Upper lobe of left lung (tissue), 4 donors: ENCODE results near the gene ACAP3.

Experiments used
- CTCF ChIP-seq, 6 experiments: fragments of 450-650 bp in 4 of 6; fragments of 200-600 bp in 2 of 6; sonication (generic) in 2 of 6; IDR thresholded peaks; one replicate each; pipeline ENCODE4 v1.5.1; 2016 to 2019; ENCODE audit warnings: antibody characterized with exemption in 6 of 6
- EP300 ChIP-seq, 4 donors: sonication (generic); formaldehyde crosslinking; IDR thresholded peaks; one replicate each; pipeline ENCODE4 v1.5.1; 2017; ENCODE audit warnings: antibody characterized with exemption in 4 of 4, control low read depth in 2 of 4
- POLR2A ChIP-seq, 4 donors: fragments of 450-650 bp; IDR thresholded peaks; one replicate each; pipeline ENCODE4 v1.5.1; 2016 to 2017; ENCODE audit warnings: antibody characterized with exemption in 4 of 4, mild to moderate bottlenecking in 2 of 4
- POLR2AphosphoS5 ChIP-seq, 2 donors: sonication (generic); formaldehyde crosslinking; IDR thresholded peaks; one replicate each; pipeline ENCODE4 v1.5.1; 2017; ENCODE audit warnings: antibody characterized with exemption in 2 of 2

- no peak for TF ChIP-seq CTCF (IDR thresholded peaks at IDR 0.05)
- no peak for TF ChIP-seq EP300 (IDR thresholded peaks at IDR 0.05)
- no peak for TF ChIP-seq POLR2A (IDR thresholded peaks at IDR 0.05)
- no peak for TF ChIP-seq POLR2AphosphoS5 (IDR thresholded peaks at IDR 0.05)
Measured at GRCh38 chr1:1274299-1274930, 33.3 kb downstream of the ACAP3 start.
